Endodermal cell (in vitro differentiated cells): Measurements from ENCODE around the gene GLRX3. TPM values are rescaled to one million over a fixed set of nuclear protein-coding genes. Genes with fewer than 3 reads are reported as not detected.
A peak's percentile ranks its signal among the peaks of the same experiment; 100 is the strongest.
"Not testable (repeated sequence)": the region's sequence is repeated elsewhere in the genome, so short reads cannot be mapped to it uniquely, and the experiment has no call there.

Experiments
- DNase-seq: peaks from one replicate; pipeline ENCODE4 v3.0.0-alpha.2; 2017
- H3K27ac ChIP-seq: 2 replicates; pipeline ENCODE4 v1.5.1; 2013; ENCODE audit warnings: mild to moderate bottlenecking, low read depth, low read length, moderate library complexity
- H3K27me3 ChIP-seq: 2 replicates; pipeline ENCODE4 v1.6.1; 2013; ENCODE audit warnings: mild to moderate bottlenecking, low read length, moderate library complexity; ENCODE audit not compliant: insufficient read depth, control insufficient read depth, poor library complexity, severe bottlenecking
- H3K36me3 ChIP-seq: 2 replicates; pipeline ENCODE4 v1.7.0; 2013; ENCODE audit warnings: mild to moderate bottlenecking, low read length, moderate library complexity; ENCODE audit not compliant: control insufficient read depth, insufficient read depth
- H3K4me1 ChIP-seq: one replicate; pipeline ENCODE4 v1.7.0; 2013; ENCODE audit warnings: low read length; ENCODE audit not compliant: control insufficient read depth, insufficient read depth
- H3K4me3 ChIP-seq: 2 replicates; pipeline ENCODE4 v1.5.1; 2013; ENCODE audit warnings: mild to moderate bottlenecking, low read length, moderate library complexity
- H3K9ac ChIP-seq: 2 replicates; pipeline ENCODE4 v1.6.1; 2013; ENCODE audit warnings: mild to moderate bottlenecking, low read length, moderate library complexity; ENCODE audit not compliant: poor library complexity, severe bottlenecking; ENCODE audit errors: extremely low read depth
- H3K9me3 ChIP-seq: 2 replicates; pipeline ENCODE4 v1.6.1; 2013; ENCODE audit warnings: mild to moderate bottlenecking, low read length, moderate library complexity; ENCODE audit not compliant: control insufficient read depth
- H3K27ac Mint-ChIP-seq: 2 replicates; pipeline ENCODE4 v1.8.0; 2020; ENCODE audit warnings: mixed read lengths
- H3K27me3 Mint-ChIP-seq: 2 replicates; pipeline ENCODE4 v1.8.0; 2021; ENCODE audit warnings: mild to moderate bottlenecking, mixed read lengths; ENCODE audit not compliant: insufficient read depth
- H3K36me3 Mint-ChIP-seq: 2 replicates; pipeline ENCODE4 v1.8.0; 2020; ENCODE audit warnings: low read depth, mixed read lengths
- H3K4me1 Mint-ChIP-seq: 2 replicates; pipeline ENCODE4 v1.8.0; 2020; ENCODE audit warnings: mixed read lengths
- H3K4me3 Mint-ChIP-seq: 2 replicates; pipeline ENCODE4 v1.8.0; 2020; ENCODE audit warnings: mild to moderate bottlenecking, moderate library complexity, mixed read lengths
- H3K9me3 Mint-ChIP-seq: 2 replicates; pipeline ENCODE4 v1.8.0; 2020; ENCODE audit warnings: mild to moderate bottlenecking, mixed read lengths
- CTCF ChIP-seq: fragments of 200-600 bp; sonication (generic); conservative IDR thresholded peaks from 2 replicates; pipeline ENCODE4 v1.5.0; 2021; ENCODE audit warnings: antibody characterized with exemption, mild to moderate bottlenecking
- WGBS, 2 experiments: methylation state at CpG; one replicate each; pipeline versions ENCODE4 v1.1.5 to v1.1.7; 2013; ENCODE audit warnings: missing lambda C conversion rate in 2 of 2, mixed read lengths in 1 of 2; ENCODE audit not compliant: insufficient coverage in 1 of 2, insufficient read length in 1 of 2; 5-methylcytosine and 5-hydroxymethylcytosine counted together
- long read RNA-seq, 4 experiments: library from polyadenylated mRNA in 2 of 4; library from RNA in 1 of 4; library from capped mRNA in 1 of 4; stranded (forward) in 3 of 4; unstranded in 1 of 4; transcript quantifications; one replicate each; pipeline ENCODE4 v2.0.0, GENCODE V29; 2020 to 2021; ENCODE audit warnings: inconsistent platforms in 1 of 4
- polyA plus RNA-seq, 2 experiments: library from polyadenylated mRNA; stranded (reverse); fragments of 50-300 nt; gene quantifications; one replicate each; pipeline ENCODE4 v1.2.3, GENCODE V29; 2013
- total RNA-seq, 2 donors: library from RNA; stranded (reverse); fragmentation: NEBNext Ultra II Directional in 1 of 2; extraction: Animal tissue kit (Norgen Biotek cat#: 25700) in 1 of 2; gene quantifications; 2 replicates in 1 of 2; 3 replicates in 1 of 2; pipeline ENCODE4 v1.2.1, GENCODE V29; 2021

GLRX3 gene
- total RNA-seq = 100 to 1,000 TPM; 119 to 123 TPM
- 117 TPM for polyA plus RNA-seq (2013, experiment 1 of 2)
- 109 TPM for polyA plus RNA-seq (2013, experiment 2 of 2)
- long read RNA-seq, experiment 1, transcript GLRX3-201 (11 exons, 1,302 nt) = major isoform, 40 of 67 reads
- long read RNA-seq, experiment 1, transcript GLRX3-202 (12 exons, 3,827 nt) = minor isoform, 6 of 67 reads
- long read RNA-seq, experiment 1, partial matches to known transcripts = 10 of 67 reads
- long read RNA-seq, experiment 1, other reads (novel, unspliced or antisense) = 10 of 67 reads
- long read RNA-seq, experiment 2, transcript GLRX3-202 (12 exons, 3,827 nt) = minor isoform, 32 of 169 reads
- long read RNA-seq, experiment 2, transcript GLRX3-201 (11 exons, 1,302 nt) = major isoform, 114 of 169 reads
- long read RNA-seq, experiment 2, partial matches to known transcripts = 7 of 169 reads
- long read RNA-seq, experiment 2, other reads (novel, unspliced or antisense) = 16 of 169 reads
- long read RNA-seq, experiment 3, transcript GLRX3-201 (11 exons, 1,302 nt) = major isoform, 331 of 436 reads
- long read RNA-seq, experiment 3, transcript GLRX3-202 (12 exons, 3,827 nt) = minor isoform, 80 of 436 reads
- long read RNA-seq, experiment 3, partial matches to known transcripts = 8 of 436 reads
- long read RNA-seq, experiment 3, other reads (novel, unspliced or antisense) = 13 of 436 reads
- long read RNA-seq, experiment 4, transcript GLRX3-202 (12 exons, 3,827 nt) = minor isoform, 64 of 531 reads
- long read RNA-seq, experiment 4, transcript GLRX3-201 (11 exons, 1,302 nt) = major isoform, 436 of 531 reads
- long read RNA-seq, experiment 4, partial matches to known transcripts = 4 of 531 reads
- long read RNA-seq, experiment 4, other reads (novel, unspliced or antisense) = 26 of 531 reads

- H3K9me3 Mint-ChIP-seq = no peaks in the 10 kb centered on the region
- peak within 1 kb of the TSS; percentile 95 for H3K4me3 ChIP-seq
- peaks cover 25% of the 10 kb centered on the region for H3K36me3 ChIP-seq
- TF ChIP-seq CTCF = no peak
- peak within 1 kb of the TSS; percentile 80 for H3K9ac ChIP-seq
- no peaks in the 10 kb centered on the region for H3K4me1 ChIP-seq
- no peaks in the 10 kb centered on the region for H3K27me3 ChIP-seq
- H3K36me3 Mint-ChIP-seq = peaks cover 28% of the 10 kb centered on the region
- H3K27ac ChIP-seq = peak within 1 kb of the TSS; percentile 38
- WGBS, 2 experiments = 0% methylated on average over 26 to 96 of the region's 96 CpGs
- peaks cover 14% of the 10 kb centered on the region for H3K27me3 Mint-ChIP-seq
- peak; percentile 96 for DNase-seq
- H3K9me3 ChIP-seq = no peaks in the 10 kb centered on the region
- peak within 1 kb of the TSS; percentile 88 for H3K27ac Mint-ChIP-seq
- H3K4me1 Mint-ChIP-seq = peaks cover 13% of the 10 kb centered on the region
- H3K4me3 Mint-ChIP-seq = peak within 1 kb of the TSS; percentile 79
Observed at GRCh38 chr10:130136226-130137089, at the start of gene GLRX3. Gene GLRX3, plus strand, starts transcription at chr10:130136391. Its CDS starts 30 bp downstream, at chr10:130136421.

DNA sequence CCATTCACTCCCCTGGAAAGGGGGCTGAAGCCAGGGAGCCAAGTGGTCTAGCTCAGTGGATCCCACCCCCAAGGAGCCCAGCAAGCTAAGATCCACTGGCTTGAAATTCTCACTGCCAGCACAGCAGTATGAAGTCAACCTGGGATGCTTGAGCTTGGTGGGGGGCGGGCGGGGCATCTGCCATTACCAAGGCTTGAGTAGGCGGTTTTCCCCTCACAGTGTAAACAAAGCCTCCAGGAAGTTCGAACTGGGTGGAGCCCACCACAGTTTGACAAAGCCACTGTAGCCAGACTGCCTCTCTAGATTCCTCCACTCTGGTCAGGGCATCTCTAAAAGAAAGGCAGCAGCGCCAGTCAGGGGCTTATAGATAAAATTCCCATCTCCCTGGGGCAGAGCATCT, 45.6 kb upstream of the GLRX3 start:
- H3K9me3 ChIP-seq, H3K4me3 Mint-ChIP-seq, H3K36me3 ChIP-seq, H3K4me1 Mint-ChIP-seq, H3K27ac Mint-ChIP-seq, H3K27ac ChIP-seq, H3K27me3 Mint-ChIP-seq, H3K4me1 ChIP-seq, H3K27me3 ChIP-seq, H3K9ac ChIP-seq, DNase-seq, H3K4me3 ChIP-seq, H3K36me3 Mint-ChIP-seq: not testable (repeated sequence)
- WGBS, 2 experiments = 80 to 86% methylated on average over 1 to 5 of the region's 5 CpGs
- H3K9me3 Mint-ChIP-seq = peaks cover 10% of the 10 kb centered on the region

GRCh38 chr10:130099344-130099743, 36.8 kb upstream of the GLRX3 start:
- 92 to 95% methylated on average over 5 to 6 of the region's 6 CpGs for WGBS, 2 experiments
- H3K9me3 ChIP-seq = peaks cover 9% of the 10 kb centered on the region
- no peak overlapping the region for H3K27ac Mint-ChIP-seq
- peaks cover 5% of the 10 kb centered on the region for H3K27me3 Mint-ChIP-seq
- H3K4me3 ChIP-seq = no peak overlapping the region
- no peak overlapping the region for H3K4me3 Mint-ChIP-seq
- H3K27ac ChIP-seq = no peak overlapping the region
- H3K36me3 ChIP-seq = no peaks in the 10 kb centered on the region
- H3K4me1 Mint-ChIP-seq = no peaks in the 10 kb centered on the region
- DNase-seq = no peak
- H3K4me1 ChIP-seq = no peaks in the 10 kb centered on the region
- H3K9ac ChIP-seq = no peak overlapping the region
- peaks cover 7% of the 10 kb centered on the region for H3K36me3 Mint-ChIP-seq
- no peak for TF ChIP-seq CTCF
- peaks cover 21% of the 10 kb centered on the region for H3K9me3 Mint-ChIP-seq
- no peaks in the 10 kb centered on the region for H3K27me3 ChIP-seq
